ENCODE measurements around the gene CTU2. TPM values are rescaled to one million over a fixed set of nuclear protein-coding genes. Genes with fewer than 3 reads are reported as not detected.

Gene CTU2
- total and polyA plus RNA-seq, 2 of the 8 experiments (the other 6 are each of a cell fraction or from before 2014, with no cell fraction given), result 32.7 to 42.9 TPM

- H2BK20ac ChIP-seq (ENCODE audit: low read length), result no peak overlapping the region
- no peak overlapping the region for H2BK120ac ChIP-seq (replicated peaks; ENCODE audit: low read depth, low read length)
- no peak overlapping the region for H3K4me3 ChIP-seq (ENCODE audit: extremely low read depth in 1 of 4, insufficient read depth in 2 of 4, low read depth in 3 of 4, low read length in 4 of 4)
- H2AFZ ChIP-seq (ENCODE audit: low read length), result no peak overlapping the region
- H3K27me3 ChIP-seq (replicated peaks in 1 of 4; ENCODE audit: control insufficient read depth in 3 of 4, extremely low read depth in 1 of 4, insufficient read depth in 3 of 4, low read length in 3 of 4), result no peaks in the 10 kb centered on the region
- no peak overlapping the region for H3K27ac ChIP-seq (ENCODE audit: low read depth, low read length)
- no peaks in the 10 kb centered on the region for H3K23me2 ChIP-seq (ENCODE audit: low read depth, low read length)
- no peak overlapping the region for H2AK5ac ChIP-seq (ENCODE audit: low read depth, low read length)
- peaks cover 0 to 3% of the 10 kb centered on the region in 2 experiments for H4K20me1 ChIP-seq (replicated peaks in 1 of 2; ENCODE audit: control insufficient read depth in 1 of 2, insufficient read depth in 2 of 2, low read length in 2 of 2)
- H4K91ac ChIP-seq (replicated peaks; ENCODE audit: insufficient read length, low read length), result no peak overlapping the region
- H4K8ac ChIP-seq (ENCODE audit: extremely low read depth, insufficient read depth, low read length), result peak overlapping the region; percentile 57
- no peak overlapping the region for H3K14ac ChIP-seq (ENCODE audit: insufficient read length)
- H3K9ac ChIP-seq (replicated peaks in 1 of 4; ENCODE audit: extremely low read depth in 1 of 4, low read depth in 3 of 4, low read length in 3 of 4), result no peak overlapping the region
- ChIA-PET POLR2A (ENCODE audit: partially characterized antibody) (interaction anchor here (1.0 to 1.1 kb wide), 2 partner anchors 9 to 10 kb away, joined by 3 read pairs; no protein-coding TSS in a partner anchor), CTCF (ENCODE audit: partially characterized antibody) (interaction anchor here (0.6 to 6.5 kb wide), 7 partner anchors 8 to 23 kb away, joined by 3 to 37 read pairs (median 5); no protein-coding TSS in a partner anchor)
- H2BK5ac ChIP-seq (ENCODE audit: low read depth, low read length), result no peak overlapping the region
- H4K5ac ChIP-seq (ENCODE audit: insufficient read length, low read depth, low read length), result no peak overlapping the region
- WGBS, 2 experiments (ENCODE audit: extremely low coverage in 1 of 2, insufficient coverage in 1 of 2, insufficient read length in 1 of 2, insufficient replicate concordance in 2 of 2, low coverage in 1 of 2, low lambda C conversion rate in 2 of 2, missing lambda C conversion rate in 1 of 2), result 94% methylated on average over 26 of the region's 37 CpGs; no CpG with 5 or more reads in 1 of the 2 experiments
- H3K4ac ChIP-seq (replicated peaks; ENCODE audit: insufficient read length, low read depth, low read length), result no peak overlapping the region
- H3K79me1 ChIP-seq (ENCODE audit: low read depth, low read length), result 0 out of 2 replicates have a peak, but pooled peaks cover under 1% of the 10 kb centered on the region
- H3K23ac ChIP-seq (ENCODE audit: insufficient read length), result no peak overlapping the region
- no peak overlapping the region for H2BK15ac ChIP-seq (ENCODE audit: low read length)
- H3K36me3 ChIP-seq (ENCODE audit: control insufficient read depth in 2 of 4, insufficient read depth in 4 of 4, low read length in 3 of 4), result peaks cover 0 to 13% (median 4%) of the 10 kb centered on the region in 4 experiments; a peak in 3 of 8 replicates
- H3K18ac ChIP-seq (ENCODE audit: extremely low read depth, low read length), result no peak overlapping the region
- DNase-seq (ENCODE audit: low read depth in 1 of 2, low spot score in 2 of 2) (no peak), FAIRE-seq (no peak)
- no peaks in the 10 kb centered on the region for H3K4me1 ChIP-seq (replicated peaks in 1 of 4; ENCODE audit: control insufficient read depth in 3 of 4, insufficient read depth in 4 of 4, low read length in 3 of 4)
- no peaks in the 10 kb centered on the region for H3K79me2 ChIP-seq (ENCODE audit: control insufficient read depth in 1 of 2, insufficient read depth in 2 of 2, low read length in 2 of 2)
- H3K9me3 ChIP-seq (ENCODE audit: insufficient read depth in 2 of 2, low read depth in 1 of 2, low read length in 1 of 2), result no peaks in the 10 kb centered on the region
- H3K4me2 ChIP-seq (ENCODE audit: insufficient read depth in 1 of 2, low read depth in 2 of 2, low read length in 2 of 2), result no peak overlapping the region
- 0 out of 2 replicates have a peak overlapping the region, but pooled peaks have one; percentile 50 for H2BK12ac ChIP-seq (ENCODE audit: low read depth, low read length)
- no peak overlapping the region for H3K56ac ChIP-seq (replicated peaks; ENCODE audit: insufficient read length, low read depth, low read length)
- TF ChIP-seq ASH2L (IDR thresholded peaks at IDR 0.05; ENCODE audit: low read length) (no peak), MAFK (IDR thresholded peaks at IDR 0.05; ENCODE audit: low read depth, low read length) (no peak), BACH1 (IDR thresholded peaks at IDR 0.05; ENCODE audit: low read length) (no peak), EP300 (IDR thresholded peaks at IDR 0.05; ENCODE audit: borderline replicate concordance in 1 of 2, low read depth in 2 of 2, low read length in 2 of 2) (no peak), NRF1 (IDR thresholded peaks at IDR 0.05; ENCODE audit: low read depth, low read length) (no peak), RXRA (IDR thresholded peaks at IDR 0.05; ENCODE audit: insufficient read depth, low read depth, low read length) (no peak), HDAC2 (IDR thresholded peaks at IDR 0.05; ENCODE audit: borderline replicate concordance in 1 of 2, low read depth in 2 of 2, low read length in 2 of 2) (no peak), FOSL1 (IDR thresholded peaks at IDR 0.05; ENCODE audit: insufficient read depth, low read depth, low read length) (no peak), SP1 (IDR thresholded peaks at IDR 0.05; ENCODE audit: low read depth, low read length) (no peak), CREB1 (IDR thresholded peaks at IDR 0.05) (no peak)
Observed at GRCh38 chr16:88694221-88695087, 11.8 kb upstream of the CTU2 start.

All from H1 (cell line).